Natural killer cell (primary cell): ENCODE measurements around the gene ZNF230. TPM values are rescaled to one million over a fixed set of nuclear protein-coding genes. Genes with fewer than 3 reads are reported as not detected.

Source experiments
- ATAC-seq, 3 donors: fragments of 150-1000 bp in 2 of 3; fragments of 200-7000 bp in 1 of 3; cut with Tn5 transposase; 1 replicate in 1 of 3; 2 replicates in 2 of 3; pipeline ENCODE4 v1.10.0; 2021; ENCODE audit warnings: mild to moderate bottlenecking in 2 of 3, moderate library complexity in 2 of 3
- DNase-seq, 2 donors: peaks; one replicate each; pipeline versions ENCODE4 v3.0.0 to v3.0.0-alpha.2; 2013 to 2021; ENCODE audit warnings: mixed read lengths in 1 of 2
- H3K27ac ChIP-seq: one replicate; pipeline ENCODE4 v1.5.1; 2013; ENCODE audit warnings: mild to moderate bottlenecking, low read length
- H3K27me3 ChIP-seq: one replicate; pipeline ENCODE4 v1.6.1; 2013; ENCODE audit warnings: low read length; ENCODE audit not compliant: control insufficient read depth, insufficient read depth
- H3K36me3 ChIP-seq: one replicate; pipeline ENCODE4 v1.6.1; 2013; ENCODE audit warnings: low read length; ENCODE audit not compliant: control insufficient read depth, insufficient read depth
- H3K4me1 ChIP-seq: one replicate; pipeline ENCODE4 v1.6.1; 2013; ENCODE audit warnings: low read length; ENCODE audit not compliant: control insufficient read depth, insufficient read depth
- H3K4me3 ChIP-seq: one replicate; pipeline ENCODE4 v1.5.1; 2013; ENCODE audit warnings: low read length
- H3K9me3 ChIP-seq: one replicate; pipeline ENCODE4 v1.6.1; 2013; ENCODE audit warnings: low read length; ENCODE audit not compliant: control insufficient read depth, insufficient read depth
- H3K27ac Mint-ChIP-seq, 2 donors: one replicate each; pipeline ENCODE4 v1.8.0; 2022; ENCODE audit warnings: mild to moderate bottlenecking in 2 of 2, mixed read lengths in 2 of 2, moderate library complexity in 1 of 2
- H3K27me3 Mint-ChIP-seq, 2 donors: one replicate each; pipeline ENCODE4 v1.8.0; 2022; ENCODE audit warnings: low read depth in 2 of 2, mixed read lengths in 2 of 2
- H3K36me3 Mint-ChIP-seq: one replicate; pipeline ENCODE4 v1.8.0; 2022; ENCODE audit warnings: mixed read lengths
- H3K4me1 Mint-ChIP-seq, 2 donors: one replicate each; pipeline ENCODE4 v1.8.0; 2022; ENCODE audit warnings: mixed read lengths in 2 of 2
- H3K4me3 Mint-ChIP-seq: one replicate; pipeline ENCODE4 v1.8.0; 2022; ENCODE audit warnings: mild to moderate bottlenecking, moderate library complexity, mixed read lengths
- H3K9me3 Mint-ChIP-seq, 2 donors: one replicate each; pipeline ENCODE4 v1.8.0; 2022; ENCODE audit warnings: mixed read lengths in 2 of 2
- WGBS: methylation state at CpG from one replicate; pipeline ENCODE4 v1.1.7; 2013; ENCODE audit warnings: missing lambda C conversion rate; ENCODE audit not compliant: insufficient coverage; 5-methylcytosine and 5-hydroxymethylcytosine counted together
- intact Hi-C: fragments of 100-400 bp; cut with micrococcal nuclease; formaldehyde crosslinking; loops from one replicate; pipeline ENCODE4 v1.14.2; 2022
- total RNA-seq, 4 donors: library from RNA; stranded (reverse); fragments of 120-200 nt in 1 of 4; gene quantifications; one replicate each; pipeline versions ENCODE4 v1.2.3 to v1.2.4, GENCODE V29; 2013 to 2022
- TF ChIP-seq, protein P1 (sequence below): fragments of 200-600 bp; IDR thresholded peaks from one replicate; pipeline ENCODE4 v1.8.0; 2022; ENCODE audit warnings: antibody characterized with exemption

ZNF230 gene
- total RNA-seq, 3 donors from 2014 or later (not counting 1 experiment from before 2014, with no cell fraction given): 2.3 to 6.3 (median 3.4) TPM

DNA sequence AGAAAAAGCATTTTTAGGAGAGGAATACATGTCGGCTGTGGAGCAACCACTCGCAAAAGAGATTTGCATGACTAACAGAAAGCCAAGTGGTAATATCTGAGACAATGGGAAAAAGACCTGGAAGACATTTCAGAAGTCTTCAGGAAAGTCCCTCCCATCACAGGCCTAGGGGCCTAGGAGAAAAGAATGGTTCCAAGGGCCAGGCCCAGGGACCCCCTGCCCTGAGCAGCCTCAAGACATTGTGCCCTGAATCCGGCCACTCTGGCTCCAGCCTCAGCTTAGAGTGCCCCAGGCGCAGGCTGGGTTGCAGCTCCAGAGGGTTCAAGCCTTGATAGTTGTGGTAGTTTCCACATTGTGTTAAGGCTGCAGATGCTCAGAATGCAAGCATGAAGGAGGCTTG lies 42.3 kb upstream of the ZNF230 start:
- H3K36me3 ChIP-seq: peaks cover 4% of the 10 kb centered on the region

DNA sequence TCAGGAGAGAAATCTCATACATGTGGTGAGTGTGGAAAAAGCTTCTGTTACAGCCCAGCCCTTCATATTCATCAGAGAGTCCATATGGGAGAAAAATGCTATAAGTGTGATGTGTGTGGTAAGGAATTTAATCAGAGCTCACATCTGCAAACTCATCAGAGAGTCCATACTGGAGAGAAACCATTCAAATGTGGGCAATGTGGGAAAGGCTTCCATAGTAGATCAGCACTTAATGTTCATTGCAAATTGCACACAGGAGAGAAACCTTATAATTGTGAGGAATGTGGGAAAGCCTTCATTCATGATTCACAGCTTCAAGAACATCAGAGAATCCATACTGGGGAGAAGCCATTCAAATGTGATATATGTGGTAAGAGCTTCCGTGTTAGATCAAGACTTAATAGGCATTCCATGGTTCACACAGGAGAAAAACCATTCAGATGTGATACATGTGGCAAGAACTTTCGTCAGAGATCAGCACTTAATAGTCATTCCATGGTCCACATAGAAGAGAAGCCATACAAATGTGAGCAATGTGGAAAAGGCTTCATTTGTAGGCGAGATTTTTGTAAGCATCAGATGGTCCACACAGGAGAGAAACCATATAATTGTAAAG lies 36.6 kb upstream of the ZNF230 start:
- H3K9me3 Mint-ChIP-seq: peaks cover 19 to 39% of the 10 kb centered on the region in 2 donors
- 94% methylated on average over 3 of the region's 3 CpGs for WGBS
- no peak overlapping the region for H3K27ac ChIP-seq
- no peaks in the 10 kb centered on the region for H3K27me3 Mint-ChIP-seq
- no peak overlapping the region for H3K27ac Mint-ChIP-seq
- no peak for ATAC-seq
- H3K9me3 ChIP-seq: peaks cover 51% of the 10 kb centered on the region
- H3K4me3 ChIP-seq: no peak overlapping the region
- H3K36me3 ChIP-seq: peaks cover 19% of the 10 kb centered on the region
- TF ChIP-seq, protein P1, sequence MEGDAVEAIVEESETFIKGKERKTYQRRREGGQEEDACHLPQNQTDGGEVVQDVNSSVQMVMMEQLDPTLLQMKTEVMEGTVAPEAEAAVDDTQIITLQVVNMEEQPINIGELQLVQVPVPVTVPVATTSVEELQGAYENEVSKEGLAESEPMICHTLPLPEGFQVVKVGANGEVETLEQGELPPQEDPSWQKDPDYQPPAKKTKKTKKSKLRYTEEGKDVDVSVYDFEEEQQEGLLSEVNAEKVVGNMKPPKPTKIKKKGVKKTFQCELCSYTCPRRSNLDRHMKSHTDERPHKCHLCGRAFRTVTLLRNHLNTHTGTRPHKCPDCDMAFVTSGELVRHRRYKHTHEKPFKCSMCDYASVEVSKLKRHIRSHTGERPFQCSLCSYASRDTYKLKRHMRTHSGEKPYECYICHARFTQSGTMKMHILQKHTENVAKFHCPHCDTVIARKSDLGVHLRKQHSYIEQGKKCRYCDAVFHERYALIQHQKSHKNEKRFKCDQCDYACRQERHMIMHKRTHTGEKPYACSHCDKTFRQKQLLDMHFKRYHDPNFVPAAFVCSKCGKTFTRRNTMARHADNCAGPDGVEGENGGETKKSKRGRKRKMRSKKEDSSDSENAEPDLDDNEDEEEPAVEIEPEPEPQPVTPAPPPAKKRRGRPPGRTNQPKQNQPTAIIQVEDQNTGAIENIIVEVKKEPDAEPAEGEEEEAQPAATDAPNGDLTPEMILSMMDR: no peak
- H3K4me1 Mint-ChIP-seq: no peaks in the 10 kb centered on the region
- intact Hi-C loops: no loop called here
- H3K4me3 Mint-ChIP-seq: no peak overlapping the region
- H3K36me3 Mint-ChIP-seq: peaks cover 76% of the 10 kb centered on the region
- no peaks in the 10 kb centered on the region for H3K4me1 ChIP-seq
- H3K27me3 ChIP-seq: no peaks in the 10 kb centered on the region
- no peak for DNase-seq

More for the DNA sequence above, 42.3 kb upstream of the ZNF230 start:
- H3K9me3 ChIP-seq: peaks cover 31% of the 10 kb centered on the region
- 69% methylated on average over 4 of the region's 4 CpGs for WGBS
- ATAC-seq (no peak), DNase-seq (no peak)
- TF ChIP-seq, protein P1: no peak
- H3K4me1 ChIP-seq: no peaks in the 10 kb centered on the region
- intact Hi-C loops: no loop called here
- no peak overlapping the region for H3K4me3 ChIP-seq
- peaks cover 15 to 28% of the 10 kb centered on the region in 2 donors for H3K9me3 Mint-ChIP-seq
- no peaks in the 10 kb centered on the region for H3K27me3 ChIP-seq
- no peaks in the 10 kb centered on the region for H3K4me1 Mint-ChIP-seq
- no peak overlapping the region for H3K4me3 Mint-ChIP-seq
- peaks cover 65% of the 10 kb centered on the region for H3K36me3 Mint-ChIP-seq
- no peak overlapping the region for H3K27ac ChIP-seq
- no peaks in the 10 kb centered on the region for H3K27me3 Mint-ChIP-seq
- H3K27ac Mint-ChIP-seq: no peak overlapping the region

DNA sequence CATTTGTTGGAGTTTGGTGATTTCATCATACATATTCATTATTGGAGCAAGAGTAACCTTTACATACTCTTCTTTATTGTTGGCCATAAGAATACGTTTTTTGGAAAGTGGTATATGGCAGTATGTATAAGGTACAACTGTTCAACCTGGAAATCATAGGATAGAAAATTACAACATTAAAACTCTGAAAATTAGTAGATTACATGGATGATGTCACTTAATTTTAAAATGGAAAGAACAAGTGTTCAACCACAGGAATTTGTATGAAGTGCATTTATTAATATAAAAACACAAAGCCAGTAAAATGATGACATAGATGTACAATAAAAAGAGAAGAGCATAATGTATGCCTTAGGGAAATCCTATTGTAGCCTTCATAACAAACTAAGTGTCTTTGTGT lies 26.0 kb upstream of the ZNF230 start:
- Mint-ChIP-seq H3K4me3 (no peak overlapping the region), H3K27me3 (no peaks in the 10 kb centered on the region), H3K27ac (no peak overlapping the region), H3K36me3 (peaks cover 48% of the 10 kb centered on the region), H3K9me3 (peaks cover 17 to 20% of the 10 kb centered on the region in 2 donors), H3K4me1 (no peaks in the 10 kb centered on the region)
- DNase-seq (no peak), ATAC-seq (no peak)
- no peaks in the 10 kb centered on the region for H3K4me1 ChIP-seq
- H3K4me3 ChIP-seq: no peak overlapping the region
- no peaks in the 10 kb centered on the region for H3K27me3 ChIP-seq
- H3K9me3 ChIP-seq: peaks cover 13% of the 10 kb centered on the region
- H3K27ac ChIP-seq: no peak overlapping the region
- TF ChIP-seq, protein P1: no peak
- WGBS: no CpG with 5 or more reads among the region's 1 CpG
- intact Hi-C loops: no loop called here
- no peaks in the 10 kb centered on the region for H3K36me3 ChIP-seq

DNA sequence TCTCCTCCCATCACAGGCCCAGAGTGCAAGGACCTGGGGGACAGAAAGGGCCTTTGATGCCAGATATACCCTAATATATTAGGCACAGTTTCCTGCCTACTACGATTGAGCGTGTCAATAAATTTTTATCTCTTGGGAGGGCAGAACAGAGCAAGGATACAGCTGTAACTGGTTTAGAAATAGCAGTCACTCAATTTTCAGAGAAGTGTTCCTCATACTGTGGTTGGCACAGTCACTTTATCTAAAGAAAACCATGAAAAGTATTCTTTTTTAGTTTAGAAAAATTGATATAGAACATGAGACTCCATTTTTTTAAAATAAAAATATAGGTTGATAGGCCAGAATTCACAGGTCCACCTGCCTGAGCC lies 19.2 kb upstream of the ZNF230 start:
- TF ChIP-seq, protein P1: no peak
- Histone ChIP-seq H3K36me3 (peaks cover 3% of the 10 kb centered on the region), H3K4me1 (peaks cover 9% of the 10 kb centered on the region), H3K27ac (peak overlapping the region; percentile 49), H3K9me3 (no peaks in the 10 kb centered on the region), H3K27me3 (no peaks in the 10 kb centered on the region), H3K4me3 (peak overlapping the region; percentile 75)
- DNase-seq: no peak
- peak in 2 of 3 donors; percentile 3 to 9 for ATAC-seq
- Mint-ChIP-seq H3K36me3 (peaks cover 7% of the 10 kb centered on the region), H3K27me3 (no peaks in the 10 kb centered on the region), H3K4me1 (peaks cover 0 to 5% of the 10 kb centered on the region in 2 donors), H3K27ac (peak overlapping the region; percentile 63 to 90), H3K4me3 (peak overlapping the region; percentile 80), H3K9me3 (peaks cover 0 to 1% of the 10 kb centered on the region in 2 donors)
- WGBS: 71% methylated on average over 2 of the region's 2 CpGs
- intact Hi-C loops: no loop called here
